WTC11 (cell line): ENCODE measurements around the gene DDR2. TPM values are rescaled to one million over a fixed set of nuclear protein-coding genes. Genes with fewer than 3 reads are reported as not detected.

Source experiments
- ATAC-seq: fragments of 200-7000 bp; cut with Tn5 transposase; 2 replicates; pipeline ENCODE4 v1.10.0; 2021; ENCODE audit warnings: mild to moderate bottlenecking, moderate library complexity
- CTCF ChIA-PET: fragments of 300-600 bp; sonication (Branson Sonifier 250); formaldehyde crosslinking; loops from one replicate; lab custom pipeline; 2021; ENCODE audit warnings: antibody characterized with exemption; lab: Charles Lee
- POLR2A ChIA-PET: fragments of 350-600 bp; sonication (Branson Sonifier 250); formaldehyde crosslinking; loops from one replicate; lab custom pipeline; 2021; ENCODE audit warnings: antibody characterized with exemption; lab: Charles Lee
- DNase-seq: peaks from one replicate; pipeline ENCODE4 v3.0.0; 2021; ENCODE audit warnings: low spot score
- H3K27ac Mint-ChIP-seq: 2 replicates; pipeline ENCODE4 v1.8.0; 2021; ENCODE audit warnings: mixed read lengths
- H3K27me3 Mint-ChIP-seq: 2 replicates; pipeline ENCODE4 v1.8.0; 2021; ENCODE audit warnings: low read depth, mild to moderate bottlenecking, moderate library complexity, mixed read lengths
- H3K36me3 Mint-ChIP-seq: 2 replicates; pipeline ENCODE4 v1.8.0; 2021; ENCODE audit warnings: mixed read lengths
- H3K4me1 Mint-ChIP-seq: 2 replicates; pipeline ENCODE4 v1.8.0; 2022; ENCODE audit warnings: mixed read lengths
- H3K4me3 Mint-ChIP-seq: 2 replicates; pipeline ENCODE4 v1.8.0; 2021; ENCODE audit warnings: mild to moderate bottlenecking, moderate library complexity, mixed read lengths
- H3K9me3 Mint-ChIP-seq: 2 replicates; pipeline ENCODE4 v1.8.0; 2021; ENCODE audit warnings: mixed read lengths
- CREB1 ChIP-seq: sonication (generic); formaldehyde crosslinking; IDR thresholded peaks from 2 replicates; pipeline ENCODE4 v1.8.0; 2023; ENCODE audit warnings: mild to moderate bottlenecking, missing genetic modification reagents
- FOXJ3 ChIP-seq: sonication (generic); formaldehyde crosslinking; IDR thresholded peaks from 2 replicates; pipeline ENCODE4 v1.9.0; 2021; ENCODE audit warnings: missing genetic modification reagents, mild to moderate bottlenecking, borderline replicate concordance
- HMGA2 ChIP-seq: fragments of 250-450 bp; sonication (Bioruptor Pico); IDR thresholded peaks from 2 replicates; pipeline ENCODE4 v1.4.0; 2021; ENCODE audit warnings: mild to moderate bottlenecking, moderate library complexity
- JAZF1 ChIP-seq: fragments of 250-450 bp; sonication (Bioruptor Pico); IDR thresholded peaks from 2 replicates; pipeline ENCODE4 v1.9.0; 2021; ENCODE audit warnings: moderate library complexity, mild to moderate bottlenecking, inconsistent platforms
- JUN ChIP-seq: sonication (generic); formaldehyde crosslinking; IDR thresholded peaks from 2 replicates; pipeline ENCODE4 v1.8.0; 2023; ENCODE audit warnings: mild to moderate bottlenecking, missing genetic modification reagents
- KAT7 ChIP-seq: sonication (generic); formaldehyde crosslinking; IDR thresholded peaks from 2 replicates; pipeline ENCODE4 v1.8.1; 2023; ENCODE audit warnings: missing genetic modification reagents, mild to moderate bottlenecking, borderline replicate concordance
- MYBL2 ChIP-seq: sonication (generic); formaldehyde crosslinking; IDR thresholded peaks from 2 replicates; pipeline ENCODE4 v1.8.1; 2023; ENCODE audit warnings: mild to moderate bottlenecking, moderate library complexity, missing genetic modification reagents
- NFATC4 ChIP-seq: fragments of 250-450 bp; sonication (Bioruptor Pico); IDR thresholded peaks from 2 replicates; pipeline ENCODE4 v1.9.0; 2021; ENCODE audit warnings: mild to moderate bottlenecking
- PRRX2 ChIP-seq: fragments of 250-450 bp; sonication (Bioruptor Pico); IDR thresholded peaks from 2 replicates; pipeline ENCODE4 v1.8.0; 2021; ENCODE audit warnings: mild to moderate bottlenecking
- SMAD3 ChIP-seq: sonication (generic); formaldehyde crosslinking; IDR thresholded peaks from 2 replicates; pipeline ENCODE4 v1.8.0; 2022; ENCODE audit warnings: missing genetic modification reagents, mild to moderate bottlenecking, borderline replicate concordance
- TEAD1 ChIP-seq: sonication (generic); formaldehyde crosslinking; IDR thresholded peaks from 2 replicates; pipeline ENCODE4 v1.8.0; 2022; ENCODE audit warnings: mild to moderate bottlenecking, missing genetic modification reagents
- TEAD4 ChIP-seq: sonication (generic); formaldehyde crosslinking; IDR thresholded peaks from 2 replicates; pipeline ENCODE4 v1.8.0; 2022; ENCODE audit warnings: mild to moderate bottlenecking, missing genetic modification reagents
- ZBTB21 ChIP-seq: sonication (generic); formaldehyde crosslinking; IDR thresholded peaks from 2 replicates; pipeline ENCODE4 v1.8.1; 2023; ENCODE audit warnings: mild to moderate bottlenecking, missing genetic modification reagents, borderline replicate concordance
- ZNF396 ChIP-seq: fragments of 250-450 bp; sonication (Bioruptor Pico); IDR thresholded peaks from 2 replicates; pipeline ENCODE4 v1.8.0; 2021; ENCODE audit warnings: mild to moderate bottlenecking, moderate library complexity, borderline replicate concordance
- total RNA-seq: library from RNA; stranded (reverse); gene quantifications from 3 replicates; pipeline ENCODE4 v1.2.3, GENCODE V29; 2021
- TF ChIP-seq, protein P1 (sequence below): sonication (generic); formaldehyde crosslinking; IDR thresholded peaks from 2 replicates; pipeline ENCODE4 v1.8.1; 2023; ENCODE audit warnings: mild to moderate bottlenecking, moderate library complexity, missing genetic modification reagents
- TF ChIP-seq, protein P2 (sequence below): sonication (generic); formaldehyde crosslinking; IDR thresholded peaks from 2 replicates; pipeline ENCODE4 v1.8.1; 2022; ENCODE audit warnings: low read depth, mild to moderate bottlenecking, moderate library complexity, missing genetic modification reagents, borderline replicate concordance
- TF ChIP-seq, protein P3 (sequence below): fragments of 250-450 bp; sonication (Bioruptor Pico); IDR thresholded peaks from 2 replicates; pipeline ENCODE4 v1.8.0; 2021; ENCODE audit warnings: mild to moderate bottlenecking
- TF ChIP-seq, protein P4 (sequence below): fragments of 200-600 bp; IDR thresholded peaks from 2 replicates; pipeline ENCODE4 v1.8.0; 2022; ENCODE audit warnings: antibody characterized with exemption
- TF ChIP-seq, protein P5 (sequence below): fragments of 250-450 bp; sonication (Bioruptor Pico); IDR thresholded peaks from 2 replicates; pipeline ENCODE4 v1.9.0; 2021; ENCODE audit warnings: mild to moderate bottlenecking
- TF ChIP-seq, protein P6 (sequence below): sonication (generic); formaldehyde crosslinking; IDR thresholded peaks from 2 replicates; pipeline ENCODE4 v1.8.1; 2022; ENCODE audit warnings: mild to moderate bottlenecking, missing genetic modification reagents, moderate library complexity, borderline replicate concordance
- TF ChIP-seq, protein P7 (sequence below): sonication (generic); formaldehyde crosslinking; IDR thresholded peaks from 2 replicates; pipeline ENCODE4 v1.8.0; 2023; ENCODE audit warnings: missing genetic modification reagents, mild to moderate bottlenecking, borderline replicate concordance

The DDR2 gene
- total RNA-seq, 1 experiment from 2014 or later = 0.85 TPM

DNA sequence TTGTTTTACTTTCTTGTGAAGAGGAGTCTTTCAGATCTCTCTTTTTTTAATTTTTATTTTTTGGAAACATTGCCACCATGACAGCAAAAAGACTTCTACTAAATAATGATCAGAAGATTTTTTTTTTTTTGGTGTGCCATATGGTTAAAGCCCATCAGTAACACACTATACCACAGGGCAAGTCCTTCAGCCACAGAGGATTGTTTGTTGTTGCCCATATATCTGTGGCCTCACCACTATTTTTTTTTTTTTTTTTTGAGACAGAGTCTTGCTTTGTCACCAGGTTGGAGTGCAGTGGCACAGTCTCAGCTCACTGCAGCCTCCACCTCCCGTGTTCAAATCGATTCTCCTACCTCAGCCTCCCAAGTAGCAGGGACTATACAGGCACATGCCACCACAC lies 41.6 kb upstream of the DDR2 start:
- ATAC-seq (no peak), DNase-seq (no peak)
- no peaks in the 10 kb centered on the region for H3K27me3 Mint-ChIP-seq
- no peak overlapping the region for H3K27ac Mint-ChIP-seq
- no peak for TF ChIP-seq MYBL2
- TF ChIP-seq, protein P1, sequence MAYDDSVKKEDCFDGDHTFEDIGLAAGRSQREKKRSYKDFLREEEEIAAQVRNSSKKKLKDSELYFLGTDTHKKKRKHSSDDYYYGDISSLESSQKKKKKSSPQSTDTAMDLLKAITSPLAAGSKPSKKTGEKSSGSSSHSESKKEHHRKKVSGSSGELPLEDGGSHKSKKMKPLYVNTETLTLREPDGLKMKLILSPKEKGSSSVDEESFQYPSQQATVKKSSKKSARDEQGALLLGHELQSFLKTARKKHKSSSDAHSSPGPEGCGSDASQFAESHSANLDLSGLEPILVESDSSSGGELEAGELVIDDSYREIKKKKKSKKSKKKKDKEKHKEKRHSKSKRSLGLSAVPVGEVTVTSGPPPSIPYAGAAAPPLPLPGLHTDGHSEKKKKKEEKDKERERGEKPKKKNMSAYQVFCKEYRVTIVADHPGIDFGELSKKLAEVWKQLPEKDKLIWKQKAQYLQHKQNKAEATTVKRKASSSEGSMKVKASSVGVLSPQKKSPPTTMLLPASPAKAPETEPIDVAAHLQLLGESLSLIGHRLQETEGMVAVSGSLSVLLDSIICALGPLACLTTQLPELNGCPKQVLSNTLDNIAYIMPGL (CRISPR knock-in tag) = no peak
- no peak for TF ChIP-seq PRRX2 (CRISPR knock-in tag)
- TF ChIP-seq, protein P2, sequence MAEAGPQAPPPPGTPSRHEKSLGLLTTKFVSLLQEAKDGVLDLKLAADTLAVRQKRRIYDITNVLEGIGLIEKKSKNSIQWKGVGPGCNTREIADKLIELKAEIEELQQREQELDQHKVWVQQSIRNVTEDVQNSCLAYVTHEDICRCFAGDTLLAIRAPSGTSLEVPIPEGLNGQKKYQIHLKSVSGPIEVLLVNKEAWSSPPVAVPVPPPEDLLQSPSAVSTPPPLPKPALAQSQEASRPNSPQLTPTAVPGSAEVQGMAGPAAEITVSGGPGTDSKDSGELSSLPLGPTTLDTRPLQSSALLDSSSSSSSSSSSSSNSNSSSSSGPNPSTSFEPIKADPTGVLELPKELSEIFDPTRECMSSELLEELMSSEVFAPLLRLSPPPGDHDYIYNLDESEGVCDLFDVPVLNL (CRISPR knock-in tag) = no peak
- no peak for TF ChIP-seq JAZF1 (CRISPR knock-in tag)
- no peak for TF ChIP-seq CREB1 (CRISPR knock-in tag)
- no peak for TF ChIP-seq SMAD3
- TF ChIP-seq KAT7 (CRISPR knock-in tag) = no peak
- TF ChIP-seq ZNF396 = no peak
- TF ChIP-seq, protein P3, sequence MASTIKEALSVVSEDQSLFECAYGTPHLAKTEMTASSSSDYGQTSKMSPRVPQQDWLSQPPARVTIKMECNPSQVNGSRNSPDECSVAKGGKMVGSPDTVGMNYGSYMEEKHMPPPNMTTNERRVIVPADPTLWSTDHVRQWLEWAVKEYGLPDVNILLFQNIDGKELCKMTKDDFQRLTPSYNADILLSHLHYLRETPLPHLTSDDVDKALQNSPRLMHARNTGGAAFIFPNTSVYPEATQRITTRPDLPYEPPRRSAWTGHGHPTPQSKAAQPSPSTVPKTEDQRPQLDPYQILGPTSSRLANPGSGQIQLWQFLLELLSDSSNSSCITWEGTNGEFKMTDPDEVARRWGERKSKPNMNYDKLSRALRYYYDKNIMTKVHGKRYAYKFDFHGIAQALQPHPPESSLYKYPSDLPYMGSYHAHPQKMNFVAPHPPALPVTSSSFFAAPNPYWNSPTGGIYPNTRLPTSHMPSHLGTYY (CRISPR knock-in tag) = no peak
- TF ChIP-seq, protein P4, sequence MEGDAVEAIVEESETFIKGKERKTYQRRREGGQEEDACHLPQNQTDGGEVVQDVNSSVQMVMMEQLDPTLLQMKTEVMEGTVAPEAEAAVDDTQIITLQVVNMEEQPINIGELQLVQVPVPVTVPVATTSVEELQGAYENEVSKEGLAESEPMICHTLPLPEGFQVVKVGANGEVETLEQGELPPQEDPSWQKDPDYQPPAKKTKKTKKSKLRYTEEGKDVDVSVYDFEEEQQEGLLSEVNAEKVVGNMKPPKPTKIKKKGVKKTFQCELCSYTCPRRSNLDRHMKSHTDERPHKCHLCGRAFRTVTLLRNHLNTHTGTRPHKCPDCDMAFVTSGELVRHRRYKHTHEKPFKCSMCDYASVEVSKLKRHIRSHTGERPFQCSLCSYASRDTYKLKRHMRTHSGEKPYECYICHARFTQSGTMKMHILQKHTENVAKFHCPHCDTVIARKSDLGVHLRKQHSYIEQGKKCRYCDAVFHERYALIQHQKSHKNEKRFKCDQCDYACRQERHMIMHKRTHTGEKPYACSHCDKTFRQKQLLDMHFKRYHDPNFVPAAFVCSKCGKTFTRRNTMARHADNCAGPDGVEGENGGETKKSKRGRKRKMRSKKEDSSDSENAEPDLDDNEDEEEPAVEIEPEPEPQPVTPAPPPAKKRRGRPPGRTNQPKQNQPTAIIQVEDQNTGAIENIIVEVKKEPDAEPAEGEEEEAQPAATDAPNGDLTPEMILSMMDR = no peak
- TF ChIP-seq, all 79 proteins: peak for 0
- H3K4me1 Mint-ChIP-seq = no peaks in the 10 kb centered on the region
- H3K9me3 Mint-ChIP-seq = no peaks in the 10 kb centered on the region
- H3K36me3 Mint-ChIP-seq = peaks cover 12% of the 10 kb centered on the region; the same call in 1 of the 2 replicates
- ChIA-PET CTCF (interaction anchor here (0.6 kb wide), 1 partner anchor 41 kb away, joined by 3 read pairs; no protein-coding TSS in a partner anchor), POLR2A (interaction anchor here (0.9 kb wide), 1 partner anchor 36 kb away, joined by 4 read pairs; no protein-coding TSS in a partner anchor)
- no peak overlapping the region for H3K4me3 Mint-ChIP-seq

DNA sequence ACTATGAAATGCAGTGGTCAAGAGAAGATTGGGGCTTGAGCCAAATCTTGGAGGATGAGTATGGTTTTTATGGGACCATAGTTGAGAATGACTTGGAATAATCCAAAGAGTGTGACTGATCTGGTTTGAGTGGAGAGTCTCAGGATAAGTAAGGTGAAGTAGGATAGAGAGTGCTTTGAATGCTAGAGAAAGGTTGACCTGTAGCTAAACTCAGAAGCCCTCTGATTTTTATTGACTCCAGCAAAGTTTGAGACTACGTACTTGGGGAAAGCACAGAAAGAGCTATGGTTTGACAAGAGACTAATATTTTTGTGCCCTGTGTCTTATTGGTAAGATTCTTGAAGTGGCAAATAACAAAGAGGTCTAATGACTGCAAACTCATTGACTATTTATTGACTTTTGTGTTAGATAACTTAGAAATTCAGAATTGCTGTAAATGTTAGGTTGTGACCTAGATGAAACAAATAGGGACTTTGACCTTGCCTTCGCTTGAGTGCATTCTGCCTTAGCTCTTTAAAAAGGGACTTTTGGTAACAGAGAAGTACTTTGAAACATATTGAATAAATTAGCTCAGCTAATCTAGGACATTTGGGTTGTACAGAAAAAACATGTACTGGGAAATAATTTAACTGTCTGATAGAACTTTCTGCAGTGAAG lies 35.6 kb upstream of the DDR2 start:
- Mint-ChIP-seq H3K9me3 (no peaks in the 10 kb centered on the region), H3K27me3 (no peaks in the 10 kb centered on the region), H3K36me3 (peaks cover 10% of the 10 kb centered on the region; the same call in 1 of the 2 replicates), H3K4me1 (no peaks in the 10 kb centered on the region), H3K4me3 (no peak overlapping the region), H3K27ac (no peak overlapping the region)
- no peak for DNase-seq
- no peak for ATAC-seq
- ChIA-PET POLR2A (no interaction called here), CTCF (interaction anchor here (1.5 kb wide), 1 partner anchor 16 kb away, joined by 4 read pairs; no protein-coding TSS in a partner anchor)
- TF ChIP-seq FOXJ3 (no peak), NFATC4 (no peak), TEAD4 (no peak), JUN (CRISPR knock-in tag) (no peak), TEAD1 (CRISPR knock-in tag) (no peak), ZBTB21 (CRISPR knock-in tag) (no peak), HMGA2 (CRISPR knock-in tag) (no peak)
- TF ChIP-seq, protein P5, sequence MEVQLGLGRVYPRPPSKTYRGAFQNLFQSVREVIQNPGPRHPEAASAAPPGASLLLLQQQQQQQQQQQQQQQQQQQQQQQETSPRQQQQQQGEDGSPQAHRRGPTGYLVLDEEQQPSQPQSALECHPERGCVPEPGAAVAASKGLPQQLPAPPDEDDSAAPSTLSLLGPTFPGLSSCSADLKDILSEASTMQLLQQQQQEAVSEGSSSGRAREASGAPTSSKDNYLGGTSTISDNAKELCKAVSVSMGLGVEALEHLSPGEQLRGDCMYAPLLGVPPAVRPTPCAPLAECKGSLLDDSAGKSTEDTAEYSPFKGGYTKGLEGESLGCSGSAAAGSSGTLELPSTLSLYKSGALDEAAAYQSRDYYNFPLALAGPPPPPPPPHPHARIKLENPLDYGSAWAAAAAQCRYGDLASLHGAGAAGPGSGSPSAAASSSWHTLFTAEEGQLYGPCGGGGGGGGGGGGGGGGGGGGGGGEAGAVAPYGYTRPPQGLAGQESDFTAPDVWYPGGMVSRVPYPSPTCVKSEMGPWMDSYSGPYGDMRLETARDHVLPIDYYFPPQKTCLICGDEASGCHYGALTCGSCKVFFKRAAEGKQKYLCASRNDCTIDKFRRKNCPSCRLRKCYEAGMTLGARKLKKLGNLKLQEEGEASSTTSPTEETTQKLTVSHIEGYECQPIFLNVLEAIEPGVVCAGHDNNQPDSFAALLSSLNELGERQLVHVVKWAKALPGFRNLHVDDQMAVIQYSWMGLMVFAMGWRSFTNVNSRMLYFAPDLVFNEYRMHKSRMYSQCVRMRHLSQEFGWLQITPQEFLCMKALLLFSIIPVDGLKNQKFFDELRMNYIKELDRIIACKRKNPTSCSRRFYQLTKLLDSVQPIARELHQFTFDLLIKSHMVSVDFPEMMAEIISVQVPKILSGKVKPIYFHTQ (CRISPR knock-in tag) = no peak
- TF ChIP-seq, protein P6, sequence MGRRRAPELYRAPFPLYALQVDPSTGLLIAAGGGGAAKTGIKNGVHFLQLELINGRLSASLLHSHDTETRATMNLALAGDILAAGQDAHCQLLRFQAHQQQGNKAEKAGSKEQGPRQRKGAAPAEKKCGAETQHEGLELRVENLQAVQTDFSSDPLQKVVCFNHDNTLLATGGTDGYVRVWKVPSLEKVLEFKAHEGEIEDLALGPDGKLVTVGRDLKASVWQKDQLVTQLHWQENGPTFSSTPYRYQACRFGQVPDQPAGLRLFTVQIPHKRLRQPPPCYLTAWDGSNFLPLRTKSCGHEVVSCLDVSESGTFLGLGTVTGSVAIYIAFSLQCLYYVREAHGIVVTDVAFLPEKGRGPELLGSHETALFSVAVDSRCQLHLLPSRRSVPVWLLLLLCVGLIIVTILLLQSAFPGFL (CRISPR knock-in tag) = no peak
- TF ChIP-seq, protein P7, sequence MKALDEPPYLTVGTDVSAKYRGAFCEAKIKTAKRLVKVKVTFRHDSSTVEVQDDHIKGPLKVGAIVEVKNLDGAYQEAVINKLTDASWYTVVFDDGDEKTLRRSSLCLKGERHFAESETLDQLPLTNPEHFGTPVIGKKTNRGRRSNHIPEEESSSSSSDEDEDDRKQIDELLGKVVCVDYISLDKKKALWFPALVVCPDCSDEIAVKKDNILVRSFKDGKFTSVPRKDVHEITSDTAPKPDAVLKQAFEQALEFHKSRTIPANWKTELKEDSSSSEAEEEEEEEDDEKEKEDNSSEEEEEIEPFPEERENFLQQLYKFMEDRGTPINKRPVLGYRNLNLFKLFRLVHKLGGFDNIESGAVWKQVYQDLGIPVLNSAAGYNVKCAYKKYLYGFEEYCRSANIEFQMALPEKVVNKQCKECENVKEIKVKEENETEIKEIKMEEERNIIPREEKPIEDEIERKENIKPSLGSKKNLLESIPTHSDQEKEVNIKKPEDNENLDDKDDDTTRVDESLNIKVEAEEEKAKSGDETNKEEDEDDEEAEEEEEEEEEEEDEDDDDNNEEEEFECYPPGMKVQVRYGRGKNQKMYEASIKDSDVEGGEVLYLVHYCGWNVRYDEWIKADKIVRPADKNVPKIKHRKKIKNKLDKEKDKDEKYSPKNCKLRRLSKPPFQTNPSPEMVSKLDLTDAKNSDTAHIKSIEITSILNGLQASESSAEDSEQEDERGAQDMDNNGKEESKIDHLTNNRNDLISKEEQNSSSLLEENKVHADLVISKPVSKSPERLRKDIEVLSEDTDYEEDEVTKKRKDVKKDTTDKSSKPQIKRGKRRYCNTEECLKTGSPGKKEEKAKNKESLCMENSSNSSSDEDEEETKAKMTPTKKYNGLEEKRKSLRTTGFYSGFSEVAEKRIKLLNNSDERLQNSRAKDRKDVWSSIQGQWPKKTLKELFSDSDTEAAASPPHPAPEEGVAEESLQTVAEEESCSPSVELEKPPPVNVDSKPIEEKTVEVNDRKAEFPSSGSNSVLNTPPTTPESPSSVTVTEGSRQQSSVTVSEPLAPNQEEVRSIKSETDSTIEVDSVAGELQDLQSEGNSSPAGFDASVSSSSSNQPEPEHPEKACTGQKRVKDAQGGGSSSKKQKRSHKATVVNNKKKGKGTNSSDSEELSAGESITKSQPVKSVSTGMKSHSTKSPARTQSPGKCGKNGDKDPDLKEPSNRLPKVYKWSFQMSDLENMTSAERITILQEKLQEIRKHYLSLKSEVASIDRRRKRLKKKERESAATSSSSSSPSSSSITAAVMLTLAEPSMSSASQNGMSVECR = no peak
